CD4-positive, alpha-beta memory T cell (primary cell): ENCODE results near the gene CYB5B. TPM values are rescaled to one million over a fixed set of nuclear protein-coding genes. Genes with fewer than 3 reads are reported as not detected.

Experiments used
- CTCF ChIA-PET: fragments of 350-600 bp; sonication (Branson Sonifier 250); formaldehyde crosslinking; loops from one replicate; lab custom pipeline; 2021; ENCODE audit warnings: inconsistent platforms; ENCODE audit not compliant: partially characterized antibody; lab: Charles Lee
- POLR2A ChIA-PET: fragments of 350-600 bp; sonication (Branson Sonifier 250); formaldehyde crosslinking; loops from one replicate; lab custom pipeline; 2021; ENCODE audit not compliant: partially characterized antibody; lab: Charles Lee
- DNase-seq, 5 donors: peaks; one replicate each; pipeline versions ENCODE4 v3.0.0 to v3.0.0-alpha.2; 2020 to 2022; ENCODE audit warnings: mixed read lengths in 1 of 5
- H3K27ac ChIP-seq: one replicate; pipeline ENCODE4 v1.7.0; 2013; ENCODE audit warnings: low read depth, low read length
- H3K27me3 ChIP-seq: 2 replicates; pipeline ENCODE4 v1.7.0; 2013; ENCODE audit warnings: mild to moderate bottlenecking, low read length, moderate library complexity; ENCODE audit not compliant: insufficient read depth
- H3K36me3 ChIP-seq: 2 replicates; pipeline ENCODE4 v1.7.0; 2013; ENCODE audit warnings: mild to moderate bottlenecking, low read length, moderate library complexity; ENCODE audit not compliant: insufficient read depth
- H3K4me1 ChIP-seq: 2 replicates; pipeline ENCODE4 v1.7.0; 2013; ENCODE audit warnings: mild to moderate bottlenecking, low read length, moderate library complexity; ENCODE audit not compliant: insufficient read depth
- H3K4me3 ChIP-seq, 2 donors: one replicate each; pipeline ENCODE4 v1.7.0; 2013; ENCODE audit warnings: low read length in 2 of 2, mild to moderate bottlenecking in 1 of 2
- H3K9me3 ChIP-seq, 2 donors: one replicate each; pipeline ENCODE4 v1.7.0; 2013; ENCODE audit warnings: low read length in 2 of 2, control low read depth in 1 of 2; ENCODE audit not compliant: control insufficient read depth in 1 of 2
- H3K27ac Mint-ChIP-seq, 7 donors: one replicate each; pipeline ENCODE4 v1.8.0; 2020 to 2021; ENCODE audit warnings: mixed read lengths in 7 of 7, mild to moderate bottlenecking in 6 of 7, inconsistent platforms in 3 of 7, moderate library complexity in 3 of 7
- H3K27me3 Mint-ChIP-seq, 2 donors: one replicate each; pipeline ENCODE4 v1.8.0; 2020 to 2021; ENCODE audit warnings: mixed read lengths in 2 of 2
- H3K36me3 Mint-ChIP-seq, 2 donors: one replicate each; pipeline ENCODE4 v1.8.0; 2020 to 2021; ENCODE audit warnings: mixed read lengths in 2 of 2, inconsistent platforms in 1 of 2, mild to moderate bottlenecking in 1 of 2
- H3K4me1 Mint-ChIP-seq, 4 donors: one replicate each; pipeline ENCODE4 v1.8.0; 2020 to 2021; ENCODE audit warnings: mixed read lengths in 4 of 4, mild to moderate bottlenecking in 1 of 4
- H3K4me3 Mint-ChIP-seq, 8 donors: one replicate each; pipeline ENCODE4 v1.8.0; 2020 to 2021; ENCODE audit warnings: mixed read lengths in 8 of 8, mild to moderate bottlenecking in 7 of 8, moderate library complexity in 6 of 8, inconsistent platforms in 3 of 8
- H3K9me3 Mint-ChIP-seq, 8 donors: one replicate each; pipeline ENCODE4 v1.8.0; 2020 to 2021; ENCODE audit warnings: mixed read lengths in 8 of 8, mild to moderate bottlenecking in 5 of 8, inconsistent platforms in 3 of 8, moderate library complexity in 1 of 8
- intact Hi-C: fragments of 100-400 bp; cut with micrococcal nuclease; formaldehyde crosslinking; loops from one replicate; pipeline ENCODE4 v1.15.1; 2023
- polyA plus RNA-seq, 2 donors: library from polyadenylated mRNA; unstranded; fragments of 300-500 nt; fragmentation: Illumina TruSeq; gene quantifications; one replicate each; pipeline ENCODE4 v1.2.3, GENCODE V29; 2021
- total RNA-seq, 2 experiments: library from RNA; stranded (reverse); gene quantifications; one replicate each; pipeline ENCODE4 v1.2.3, GENCODE V29; 2021

Gene CYB5B
- total and polyA plus RNA-seq, 4 experiments from 2014 or later, result 59.2 to 141 (median 89.9) TPM

GRCh38 chr16:69482410-69482991, 58.1 kb downstream of the CYB5B start:
- no peaks in the 10 kb centered on the region for H3K36me3 ChIP-seq
- CTCF ChIA-PET, result no interaction called here
- H3K9me3 Mint-ChIP-seq, result no peaks in the 10 kb centered on the region
- DNase-seq, result no peak
- H3K9me3 ChIP-seq, result no peaks in the 10 kb centered on the region
- no peaks in the 10 kb centered on the region for H3K27me3 Mint-ChIP-seq
- no peak overlapping the region for H3K27ac ChIP-seq
- POLR2A ChIA-PET, result no interaction called here
- H3K4me3 ChIP-seq, result no peak overlapping the region
- no peak overlapping the region for H3K4me3 Mint-ChIP-seq
- H3K4me1 Mint-ChIP-seq, result no peaks in the 10 kb centered on the region
- H3K36me3 Mint-ChIP-seq, result peaks cover 0 to 4% of the 10 kb centered on the region in 2 donors
- intact Hi-C loops, result no loop called here
- H3K27ac Mint-ChIP-seq, result peak overlapping the region in 1 of 7 donors; percentile 14
- no peaks in the 10 kb centered on the region for H3K4me1 ChIP-seq
- H3K27me3 ChIP-seq, result no peaks in the 10 kb centered on the region

DNA sequence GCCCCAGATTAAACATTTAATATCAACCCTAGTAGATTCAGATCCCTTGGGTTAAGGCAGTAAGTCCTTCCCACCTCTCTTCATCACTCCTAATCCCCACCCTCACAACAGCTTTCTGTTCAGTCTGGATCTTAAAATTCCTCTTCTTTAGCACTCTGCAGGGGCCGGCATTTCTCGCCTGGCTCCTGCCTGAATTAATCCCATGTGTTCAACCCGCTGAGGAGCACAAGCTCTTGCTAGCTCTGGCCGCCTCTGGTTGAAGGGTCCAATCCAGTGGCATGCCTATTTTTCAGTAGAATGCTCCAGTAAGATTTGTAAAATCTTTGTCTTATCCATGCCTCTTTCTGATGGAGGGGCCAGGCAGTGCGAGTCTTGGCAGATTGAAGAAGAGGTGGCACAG, 59.2 kb downstream of the CYB5B start:
- no peak overlapping the region for H3K4me3 Mint-ChIP-seq
- ChIA-PET POLR2A (interaction anchor here (0.6 kb wide), 1 partner anchor 41 kb away, joined by 4 read pairs; no protein-coding TSS in a partner anchor), CTCF (no interaction called here)
- H3K27ac Mint-ChIP-seq, result no peak overlapping the region
- intact Hi-C loops, result no loop called here
- Histone ChIP-seq H3K36me3 (no peaks in the 10 kb centered on the region), H3K4me1 (no peaks in the 10 kb centered on the region), H3K4me3 (no peak overlapping the region), H3K27ac (no peak overlapping the region), H3K27me3 (no peaks in the 10 kb centered on the region), H3K9me3 (no peaks in the 10 kb centered on the region)
- no peaks in the 10 kb centered on the region for H3K27me3 Mint-ChIP-seq
- peaks cover 0 to 4% of the 10 kb centered on the region in 2 donors for H3K36me3 Mint-ChIP-seq
- no peaks in the 10 kb centered on the region for H3K4me1 Mint-ChIP-seq
- no peak for DNase-seq
- H3K9me3 Mint-ChIP-seq, result no peaks in the 10 kb centered on the region

GRCh38 chr16:69485361-69485760, 60.9 kb downstream of the CYB5B start:
- DNase-seq, result no peak
- intact Hi-C loops, result no loop called here

GRCh38 chr16:69485816-69486215, 61.4 kb downstream of the CYB5B start:
- POLR2A ChIA-PET, result no interaction called here
- Histone ChIP-seq H3K27ac (no peak overlapping the region), H3K9me3 (no peaks in the 10 kb centered on the region), H3K27me3 (no peaks in the 10 kb centered on the region), H3K4me3 (no peak overlapping the region), H3K4me1 (no peaks in the 10 kb centered on the region), H3K36me3 (no peaks in the 10 kb centered on the region)
- CTCF ChIA-PET, result no interaction called here
- no peak overlapping the region for H3K27ac Mint-ChIP-seq
- DNase-seq, result no peak
- intact Hi-C loops, result no loop called here
- H3K36me3 Mint-ChIP-seq, result no peaks in the 10 kb centered on the region
- H3K4me1 Mint-ChIP-seq, result no peaks in the 10 kb centered on the region
- no peak overlapping the region for H3K4me3 Mint-ChIP-seq
- no peaks in the 10 kb centered on the region for H3K9me3 Mint-ChIP-seq
- no peaks in the 10 kb centered on the region for H3K27me3 Mint-ChIP-seq

More at GRCh38 chr16:69485361-69485760, 60.9 kb downstream of the CYB5B start:
- Mint-ChIP-seq H3K36me3 (no peaks in the 10 kb centered on the region), H3K9me3 (no peaks in the 10 kb centered on the region), H3K4me1 (no peaks in the 10 kb centered on the region), H3K4me3 (no peak overlapping the region), H3K27me3 (no peaks in the 10 kb centered on the region), H3K27ac (peak overlapping the region in 1 of 7 donors; percentile 48)
- H3K27me3 ChIP-seq, result no peaks in the 10 kb centered on the region
- no peaks in the 10 kb centered on the region for H3K36me3 ChIP-seq
- CTCF ChIA-PET, result no interaction called here
- POLR2A ChIA-PET, result no interaction called here
- H3K27ac ChIP-seq, result no peak overlapping the region
- no peak overlapping the region for H3K4me3 ChIP-seq
- H3K4me1 ChIP-seq, result no peaks in the 10 kb centered on the region
- no peaks in the 10 kb centered on the region for H3K9me3 ChIP-seq

- Mint-ChIP-seq H3K4me1 (no peaks in the 10 kb centered on the region), H3K4me3 (no peak overlapping the region), H3K36me3 (no peaks in the 10 kb centered on the region), H3K27me3 (no peaks in the 10 kb centered on the region), H3K9me3 (no peaks in the 10 kb centered on the region), H3K27ac (peak overlapping the region in 1 of 7 donors; percentile 8)
- Histone ChIP-seq H3K27ac (no peak overlapping the region), H3K36me3 (no peaks in the 10 kb centered on the region), H3K4me1 (no peaks in the 10 kb centered on the region), H3K9me3 (no peaks in the 10 kb centered on the region), H3K27me3 (no peaks in the 10 kb centered on the region), H3K4me3 (no peak overlapping the region)
- ChIA-PET CTCF (no interaction called here), POLR2A (no interaction called here)
- no peak for DNase-seq
- intact Hi-C loops, result no loop called here
These were observed 61.9 kb downstream of the CYB5B start for GRCh38 chr16:69486272-69486671.

- CTCF ChIA-PET, result no interaction called here
- Histone ChIP-seq H3K9me3 (no peaks in the 10 kb centered on the region), H3K4me3 (no peak overlapping the region), H3K27ac (no peak overlapping the region), H3K27me3 (no peaks in the 10 kb centered on the region), H3K4me1 (no peaks in the 10 kb centered on the region), H3K36me3 (no peaks in the 10 kb centered on the region)
- Mint-ChIP-seq H3K4me3 (no peak overlapping the region), H3K36me3 (no peaks in the 10 kb centered on the region), H3K27me3 (no peaks in the 10 kb centered on the region), H3K9me3 (no peaks in the 10 kb centered on the region), H3K4me1 (no peaks in the 10 kb centered on the region), H3K27ac (no peak overlapping the region)
- DNase-seq, result no peak
- POLR2A ChIA-PET, result no interaction called here
- intact Hi-C loops, result no loop called here
These were observed 62.3 kb downstream of the CYB5B start for GRCh38 chr16:69486724-69487123.

DNA sequence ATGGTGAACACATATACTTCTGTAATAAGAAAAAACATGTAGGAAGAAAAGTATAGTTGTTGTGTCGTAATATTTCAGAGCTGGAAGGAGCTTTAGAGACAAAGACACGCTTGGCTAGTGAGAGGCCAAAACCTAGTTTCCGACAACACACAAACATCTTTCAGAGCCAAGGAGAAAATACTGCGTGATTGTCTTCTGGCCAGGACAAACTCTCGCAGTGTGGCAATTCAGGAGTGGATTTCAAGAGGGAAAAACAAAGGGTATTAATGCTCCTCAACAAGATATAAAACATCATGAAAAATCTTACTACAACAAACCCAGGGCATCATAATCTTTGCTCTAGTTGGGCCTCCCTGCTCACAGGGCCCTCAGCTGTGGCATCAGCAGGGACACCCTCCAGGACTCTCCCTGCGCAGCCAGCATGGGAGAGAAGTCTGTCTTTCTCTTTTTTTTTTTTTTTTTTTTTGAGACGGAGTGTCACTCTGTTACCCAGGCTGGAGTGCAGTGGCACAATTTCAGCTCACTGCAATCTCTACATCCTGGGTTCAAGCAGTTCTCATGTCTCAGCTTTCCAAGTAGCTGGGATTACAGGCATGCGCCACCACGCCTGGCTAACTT, 66.4 kb downstream of the CYB5B start:
- Histone ChIP-seq H3K36me3 (no peaks in the 10 kb centered on the region), H3K9me3 (no peaks in the 10 kb centered on the region), H3K4me1 (no peaks in the 10 kb centered on the region), H3K27me3 (no peaks in the 10 kb centered on the region), H3K27ac (no peak overlapping the region), H3K4me3 (no peak overlapping the region)
- no peaks in the 10 kb centered on the region for H3K4me1 Mint-ChIP-seq
- no peak overlapping the region for H3K27ac Mint-ChIP-seq
- no peaks in the 10 kb centered on the region for H3K27me3 Mint-ChIP-seq
- peaks cover 0 to 2% (median 0%) of the 10 kb centered on the region in 8 donors for H3K9me3 Mint-ChIP-seq
- H3K4me3 Mint-ChIP-seq, result no peak overlapping the region
- POLR2A ChIA-PET, result interaction anchor here (0.7 kb wide), 1 partner anchor 121 kb away, joined by 5 read pairs; no protein-coding TSS in a partner anchor
- DNase-seq, result no peak
- intact Hi-C loops, result no loop called here
- no peaks in the 10 kb centered on the region for H3K36me3 Mint-ChIP-seq
- CTCF ChIA-PET, result no interaction called here
